Measurements from ENCODE around the gene OGG1.
"Not testable (repeated sequence)": the region's sequence is repeated elsewhere in the genome, so short reads cannot be mapped to it uniquely, and the experiment has no call there.

The OGG1 gene

DNA sequence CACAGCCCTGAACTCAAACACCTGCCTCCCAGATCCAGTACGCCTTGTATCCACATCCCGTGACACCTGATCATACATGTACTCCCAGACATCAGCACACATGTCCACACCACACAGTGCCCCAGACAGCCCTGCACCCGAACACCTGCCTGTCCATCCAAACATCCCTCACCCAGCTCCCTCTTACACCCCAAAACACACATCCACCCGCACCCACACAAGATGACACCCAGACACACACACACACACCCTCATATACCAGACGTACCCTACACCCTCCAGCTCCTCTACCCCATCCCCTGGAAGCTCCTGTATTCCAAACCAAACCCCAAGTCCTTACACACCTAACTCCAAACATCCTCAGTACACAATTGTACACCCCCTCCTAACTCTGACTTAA is 19.3 kb downstream of the OGG1 start:
- POLR2A ChIA-PET = interaction anchor here (1.1 kb wide), 1 partner anchor 19 kb away, joined by 8 read pairs; the partner anchor contains the start of gene OGG1
- no peak for DNase-seq (ENCODE audit: low read depth, low spot score)
- CTCF ChIA-PET = interaction anchor here (0.6 kb wide), 1 partner anchor 18 kb away, joined by 3 read pairs; no protein-coding TSS in a partner anchor
- TF ChIP-seq, protein P1, sequence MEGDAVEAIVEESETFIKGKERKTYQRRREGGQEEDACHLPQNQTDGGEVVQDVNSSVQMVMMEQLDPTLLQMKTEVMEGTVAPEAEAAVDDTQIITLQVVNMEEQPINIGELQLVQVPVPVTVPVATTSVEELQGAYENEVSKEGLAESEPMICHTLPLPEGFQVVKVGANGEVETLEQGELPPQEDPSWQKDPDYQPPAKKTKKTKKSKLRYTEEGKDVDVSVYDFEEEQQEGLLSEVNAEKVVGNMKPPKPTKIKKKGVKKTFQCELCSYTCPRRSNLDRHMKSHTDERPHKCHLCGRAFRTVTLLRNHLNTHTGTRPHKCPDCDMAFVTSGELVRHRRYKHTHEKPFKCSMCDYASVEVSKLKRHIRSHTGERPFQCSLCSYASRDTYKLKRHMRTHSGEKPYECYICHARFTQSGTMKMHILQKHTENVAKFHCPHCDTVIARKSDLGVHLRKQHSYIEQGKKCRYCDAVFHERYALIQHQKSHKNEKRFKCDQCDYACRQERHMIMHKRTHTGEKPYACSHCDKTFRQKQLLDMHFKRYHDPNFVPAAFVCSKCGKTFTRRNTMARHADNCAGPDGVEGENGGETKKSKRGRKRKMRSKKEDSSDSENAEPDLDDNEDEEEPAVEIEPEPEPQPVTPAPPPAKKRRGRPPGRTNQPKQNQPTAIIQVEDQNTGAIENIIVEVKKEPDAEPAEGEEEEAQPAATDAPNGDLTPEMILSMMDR (IDR thresholded peaks at IDR 0.05; ENCODE audit: insufficient read depth, low read length, missing control alignments) = no peak
- H3K4me3 ChIP-seq (ENCODE audit: low read depth, low read length) = peak overlapping the region; percentile 66

DNA sequence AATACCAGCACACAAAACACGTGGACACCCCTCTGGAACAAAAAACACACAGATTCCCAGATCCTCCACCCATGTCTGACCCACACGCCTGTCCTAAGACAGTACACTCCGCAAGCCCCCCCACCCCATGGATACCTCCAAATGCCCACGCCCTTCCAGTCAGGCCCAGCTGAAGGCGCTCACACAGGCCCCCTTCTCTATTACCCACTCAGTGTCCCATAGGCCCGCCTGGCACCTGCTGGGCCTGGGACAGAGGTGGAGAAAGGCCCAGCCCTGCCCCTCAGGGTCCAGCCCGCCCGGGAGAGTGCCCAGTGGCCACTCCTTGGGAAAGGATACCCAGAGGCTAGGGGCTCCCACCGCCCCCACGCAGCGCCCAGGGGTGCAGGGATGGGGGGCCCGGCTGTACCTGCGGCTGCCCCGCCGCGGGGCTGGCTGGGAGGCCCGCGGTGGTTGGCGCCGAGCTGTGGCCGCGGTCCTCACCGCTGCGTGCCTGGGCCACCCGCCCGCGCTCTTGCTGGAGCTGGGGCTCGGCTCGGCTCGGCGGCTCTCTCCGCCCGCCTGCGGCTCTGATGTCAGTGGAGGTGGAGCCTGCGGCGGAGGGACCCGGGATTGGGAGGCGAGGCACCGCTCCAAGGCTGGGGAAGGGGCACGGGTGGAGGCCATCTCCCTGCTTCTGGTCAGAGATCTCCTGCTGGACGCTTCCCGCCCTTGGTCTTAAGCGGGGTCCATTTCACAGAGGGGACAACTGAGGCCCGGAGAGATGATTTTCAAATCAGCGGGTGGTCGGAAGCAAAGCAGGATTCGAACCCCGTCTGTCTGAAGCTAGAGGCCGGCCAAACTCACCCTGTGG is 19.9 kb downstream of the OGG1 start, which contains the start of gene CAMK1:
TSS of gene CAMK1 (minus strand) at position 522 of the 850 bp plus-strand sequence. CDS start 2,198 bp downstream, outside the sequence.
- POLR2A ChIA-PET = interaction anchor here (0.8 to 1.4 kb wide), 4 partner anchors 10 to 20 kb away, joined by 3 to 8 read pairs (median 4); partner anchors contain the start of gene OGG1
- no peak for DNase-seq (ENCODE audit: low read depth, low spot score)
- TF ChIP-seq, protein P1 (IDR thresholded peaks at IDR 0.05; ENCODE audit: insufficient read depth, low read length, missing control alignments) = no peak
- peak within 1 kb of the TSS; percentile 66 for H3K4me3 ChIP-seq (ENCODE audit: low read depth, low read length)
- CTCF ChIA-PET = no interaction called here

DNA sequence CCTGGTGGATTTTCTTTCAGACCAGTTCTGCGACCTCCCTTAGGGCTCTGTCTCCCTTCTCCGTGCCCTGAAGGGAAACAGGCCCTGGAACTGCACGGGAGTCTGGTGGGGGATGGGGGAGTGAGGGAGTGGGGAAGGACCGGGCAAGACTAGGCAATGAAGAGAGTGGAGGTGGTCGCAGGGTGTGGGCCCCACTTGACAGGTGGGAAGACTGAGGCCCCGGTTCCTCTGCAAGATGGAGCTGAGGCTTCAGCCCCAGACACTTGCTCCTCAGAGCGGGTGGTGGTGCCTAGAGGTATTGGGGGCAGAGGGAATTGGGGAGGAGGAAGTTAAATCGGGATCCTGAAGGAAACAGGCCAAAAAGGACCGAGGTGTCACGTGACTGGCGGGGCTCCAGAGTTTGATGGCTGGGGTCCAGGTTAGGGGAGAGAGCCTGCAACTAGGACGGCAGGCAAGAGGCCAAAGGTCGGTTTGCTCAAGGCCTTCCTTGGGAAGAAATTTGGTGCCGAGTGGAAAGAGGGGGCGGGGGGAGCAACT is 20.6 kb downstream of the OGG1 start:
- ChIA-PET CTCF (interaction anchor here (1.0 kb wide), 1 partner anchor 37 kb away, joined by 3 read pairs; no protein-coding TSS in a partner anchor), POLR2A (interaction anchor here (0.8 to 1.4 kb wide), 4 partner anchors 11 to 21 kb away, joined by 3 to 8 read pairs (median 4); partner anchors contain the start of gene OGG1)
- H3K4me3 ChIP-seq (ENCODE audit: low read depth, low read length) = peak overlapping the region; percentile 66
- TF ChIP-seq, protein P1 (IDR thresholded peaks at IDR 0.05; ENCODE audit: insufficient read depth, low read length, missing control alignments) = no peak
- no peak for DNase-seq (ENCODE audit: low read depth, low spot score)

DNA sequence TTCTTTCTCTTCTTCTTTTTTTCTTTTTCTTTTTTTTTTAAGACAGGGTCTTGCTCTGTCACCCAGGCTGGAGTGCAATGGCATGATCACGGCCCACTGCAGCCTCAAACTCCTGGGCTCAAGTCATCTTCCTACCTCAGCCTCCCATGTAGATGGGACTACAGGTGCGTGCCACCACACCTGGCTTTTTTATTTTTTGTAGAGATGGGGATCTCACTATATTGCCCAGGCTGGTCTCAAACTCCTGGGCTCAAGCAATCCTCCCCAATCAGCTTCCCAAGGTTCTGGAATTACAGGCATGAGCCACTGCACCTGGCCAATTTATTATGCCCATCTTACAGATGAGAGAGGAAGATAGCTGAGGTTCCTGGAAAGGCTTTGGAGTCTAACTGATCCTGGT is 21.3 kb downstream of the OGG1 start:
- ChIA-PET CTCF (interaction anchor here (1.0 kb wide), 1 partner anchor 38 kb away, joined by 3 read pairs; no protein-coding TSS in a partner anchor), POLR2A (interaction anchor here (1.4 kb wide), 1 partner anchor 11 kb away, joined by 3 read pairs; no protein-coding TSS in a partner anchor)
- not testable (repeated sequence) for H3K4me3 ChIP-seq (ENCODE audit: low read depth, low read length); DNase-seq (ENCODE audit: low read depth, low spot score)

DNA sequence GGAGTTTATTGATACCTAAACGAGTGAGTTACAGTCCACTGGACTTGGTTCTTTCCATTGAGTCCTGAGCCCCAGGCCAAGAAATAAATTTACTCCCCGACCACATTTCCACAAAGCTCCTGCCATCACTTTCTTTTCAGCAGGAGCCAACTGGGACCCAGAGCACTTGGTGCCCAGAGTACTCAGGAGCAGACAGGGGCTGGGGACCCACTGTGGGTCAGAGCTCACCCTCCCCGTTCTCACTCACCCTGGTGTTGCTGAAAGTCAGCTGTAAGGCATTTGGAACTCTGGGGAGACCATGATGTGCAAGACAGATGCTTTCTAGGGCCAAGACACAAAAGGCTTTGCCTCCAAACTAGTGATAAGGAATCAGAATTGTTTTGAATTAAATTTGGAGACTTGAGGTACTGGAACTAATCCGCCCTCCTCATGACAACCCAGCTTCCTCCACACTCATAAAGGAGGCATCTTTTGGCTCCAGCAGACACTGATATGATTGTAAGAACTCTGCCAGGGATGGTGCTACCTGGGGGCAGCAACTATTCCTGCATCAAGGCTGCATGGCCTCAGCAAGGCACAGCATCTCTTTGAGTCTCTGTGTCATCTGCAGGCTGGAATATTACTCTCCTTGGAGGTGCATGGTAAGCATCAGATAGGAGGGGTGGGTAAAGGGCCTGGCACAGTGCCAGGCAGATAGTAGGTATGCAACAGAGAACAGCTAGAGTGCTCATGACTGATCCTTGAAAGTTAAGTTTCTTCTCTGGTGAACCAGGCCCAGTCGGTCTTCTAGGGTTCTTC is 27.3 kb downstream of the OGG1 start:
- DNase-seq (ENCODE audit: low read depth, low spot score) = no peak
- ChIA-PET POLR2A (interaction anchor here (1.7 kb wide), 1 partner anchor 16 kb away, joined by 9 read pairs; the partner anchor contains the start of genes ARPC4 and TADA3), CTCF (no interaction called here)
- no peak overlapping the region for H3K4me3 ChIP-seq (ENCODE audit: low read depth, low read length)
- TF ChIP-seq, protein P1 (IDR thresholded peaks at IDR 0.05; ENCODE audit: insufficient read depth, low read length, missing control alignments) = no peak

DNA sequence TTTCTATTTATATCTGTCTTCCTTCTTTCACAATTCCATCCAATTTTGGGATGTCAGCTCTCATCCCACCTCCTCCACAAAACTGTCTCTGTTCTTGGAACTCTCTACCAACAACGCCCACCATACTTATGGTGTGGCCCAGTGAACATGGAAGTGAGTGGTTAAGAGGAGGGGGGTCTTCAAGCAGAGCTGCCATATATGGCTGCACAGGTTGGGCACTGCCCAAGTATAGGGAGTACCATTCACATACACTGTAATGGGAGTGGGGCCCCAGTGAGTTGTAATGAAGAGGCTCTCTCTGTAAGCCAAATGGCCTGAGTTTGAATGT is 27.9 kb downstream of the OGG1 start:
- TF ChIP-seq, protein P1 (IDR thresholded peaks at IDR 0.05; ENCODE audit: insufficient read depth, low read length, missing control alignments) = no peak
- DNase-seq (ENCODE audit: low read depth, low spot score) = no peak
- ChIA-PET CTCF (no interaction called here), POLR2A (interaction anchor here (1.7 kb wide), 1 partner anchor 15 kb away, joined by 9 read pairs; the partner anchor contains the start of genes ARPC4 and TADA3)
- no peak overlapping the region for H3K4me3 ChIP-seq (ENCODE audit: low read depth, low read length)
